Mammary epithelial cell (primary cell): ENCODE measurements around the gene CUZD1.

Source experiments
- EZH2 ChIP-seq: IDR thresholded peaks from 2 replicates; pipeline ENCODE4 v1.6.1; 2012; ENCODE audit warnings: low read length, inconsistent platforms, borderline replicate concordance
- TF ChIP-seq, protein P1 (sequence below), 2 donors: IDR thresholded peaks in 1 of 2; conservative IDR thresholded peaks in 1 of 2; 2 replicates each; pipeline ENCODE4 v1.5.1; 2011 to 2012; ENCODE audit warnings: inconsistent platforms in 2 of 2, low read length in 2 of 2, mild to moderate bottlenecking in 2 of 2, control low read depth in 1 of 2, low read depth in 1 of 2; ENCODE audit not compliant: insufficient read depth in 1 of 2; ENCODE audit errors: extremely low read depth in 1 of 2

DNA sequence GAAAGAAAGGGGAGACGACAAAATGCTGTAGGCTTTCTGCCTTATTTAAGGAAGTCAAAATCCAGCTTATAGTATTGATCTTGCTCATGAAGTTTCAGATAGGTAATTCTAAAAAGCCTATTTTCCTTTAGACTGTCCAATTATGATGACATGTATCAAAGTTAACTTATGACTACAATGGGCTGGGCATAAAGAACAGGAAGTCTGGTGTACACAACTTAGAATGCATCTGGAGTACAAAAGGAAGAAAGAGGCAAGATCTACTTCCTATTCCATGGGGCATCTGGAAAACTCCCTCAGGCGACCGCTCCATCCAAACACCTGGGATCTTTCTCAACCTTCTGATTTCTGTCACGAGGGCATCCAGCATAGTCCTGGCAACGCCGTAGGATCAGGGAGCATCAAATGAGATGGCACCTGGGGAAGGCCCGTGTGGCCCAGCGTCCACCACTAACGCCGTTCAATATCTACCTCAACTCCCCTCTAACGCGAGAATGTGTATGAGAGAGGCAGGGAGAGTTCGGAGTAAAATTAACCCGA, 33.2 kb upstream of the CUZD1 start:
- TF ChIP-seq, protein P1, sequence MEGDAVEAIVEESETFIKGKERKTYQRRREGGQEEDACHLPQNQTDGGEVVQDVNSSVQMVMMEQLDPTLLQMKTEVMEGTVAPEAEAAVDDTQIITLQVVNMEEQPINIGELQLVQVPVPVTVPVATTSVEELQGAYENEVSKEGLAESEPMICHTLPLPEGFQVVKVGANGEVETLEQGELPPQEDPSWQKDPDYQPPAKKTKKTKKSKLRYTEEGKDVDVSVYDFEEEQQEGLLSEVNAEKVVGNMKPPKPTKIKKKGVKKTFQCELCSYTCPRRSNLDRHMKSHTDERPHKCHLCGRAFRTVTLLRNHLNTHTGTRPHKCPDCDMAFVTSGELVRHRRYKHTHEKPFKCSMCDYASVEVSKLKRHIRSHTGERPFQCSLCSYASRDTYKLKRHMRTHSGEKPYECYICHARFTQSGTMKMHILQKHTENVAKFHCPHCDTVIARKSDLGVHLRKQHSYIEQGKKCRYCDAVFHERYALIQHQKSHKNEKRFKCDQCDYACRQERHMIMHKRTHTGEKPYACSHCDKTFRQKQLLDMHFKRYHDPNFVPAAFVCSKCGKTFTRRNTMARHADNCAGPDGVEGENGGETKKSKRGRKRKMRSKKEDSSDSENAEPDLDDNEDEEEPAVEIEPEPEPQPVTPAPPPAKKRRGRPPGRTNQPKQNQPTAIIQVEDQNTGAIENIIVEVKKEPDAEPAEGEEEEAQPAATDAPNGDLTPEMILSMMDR (conservative IDR thresholded peaks at IDR 0.05 in 1 of 2, IDR thresholded peaks at IDR 0.05 in 1 of 2; ENCODE audit: extremely low read depth in 1 of 2, insufficient read depth in 1 of 2, low read depth in 1 of 2, low read length in 2 of 2), result no peak
- no peak for TF ChIP-seq EZH2
